Kidney epithelial cell (primary cell): ENCODE results near the gene LHFPL3. TPM values are rescaled to one million over a fixed set of nuclear protein-coding genes. Genes with fewer than 3 reads are reported as not detected.
"Not testable (repeated sequence)": the region's sequence is repeated elsewhere in the genome, so short reads cannot be mapped to it uniquely, and the experiment has no call there.

Experiments
- DNase-seq: peaks from one replicate; pipeline ENCODE4 v3.0.0-alpha.2; 2010; ENCODE audit warnings: low read depth
- H3K27me3 ChIP-seq: 2 replicates; pipeline ENCODE4 v1.6.0; 2011; ENCODE audit warnings: low read length; ENCODE audit not compliant: control insufficient read depth, insufficient read depth
- H3K36me3 ChIP-seq: 2 replicates; pipeline ENCODE4 v1.5.1; 2011; ENCODE audit warnings: low read length; ENCODE audit not compliant: control insufficient read depth, insufficient read depth
- H3K4me3 ChIP-seq: 2 replicates; pipeline ENCODE4 v1.5.1; 2011; ENCODE audit warnings: low read depth, mild to moderate bottlenecking, control low read depth, low read length
- total RNA-seq: library from RNA; depleted of rRNA; stranded (reverse); fragments of >200 nt; gene quantifications from 2 replicates; pipeline ENCODE4 v1.2.3, GENCODE V29; 2015
- TF ChIP-seq, protein P1 (sequence below): IDR thresholded peaks from 2 replicates; pipeline ENCODE4 v1.5.1; 2011; ENCODE audit warnings: mild to moderate bottlenecking, moderate library complexity, low read length, control low read depth, inconsistent platforms; ENCODE audit not compliant: insufficient read depth, poor library complexity, severe bottlenecking

The LHFPL3 gene
- total RNA-seq, 1 donor from 2014 or later: not detected

DNA sequence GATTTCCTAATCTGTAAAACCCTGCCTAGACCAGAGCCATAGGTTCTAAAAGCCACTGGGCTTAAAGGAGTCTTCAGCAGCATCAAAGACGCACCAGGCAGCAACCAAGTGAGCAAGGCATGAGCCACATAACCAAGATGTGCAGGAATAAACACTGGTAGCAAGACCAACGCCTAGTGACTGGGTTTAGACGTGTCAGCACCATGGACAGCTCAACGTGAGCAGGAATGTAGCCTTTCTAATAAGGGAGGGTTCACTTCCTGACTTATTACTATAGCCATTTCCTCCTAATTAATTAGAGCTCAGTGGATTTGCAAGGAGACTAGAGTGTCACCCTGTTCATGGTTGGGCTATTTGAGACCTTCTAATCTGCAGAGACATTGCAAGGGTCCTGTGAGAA lies 223.7 kb downstream of the LHFPL3 start:
- no peak overlapping the region for H3K4me3 ChIP-seq
- TF ChIP-seq, protein P1, sequence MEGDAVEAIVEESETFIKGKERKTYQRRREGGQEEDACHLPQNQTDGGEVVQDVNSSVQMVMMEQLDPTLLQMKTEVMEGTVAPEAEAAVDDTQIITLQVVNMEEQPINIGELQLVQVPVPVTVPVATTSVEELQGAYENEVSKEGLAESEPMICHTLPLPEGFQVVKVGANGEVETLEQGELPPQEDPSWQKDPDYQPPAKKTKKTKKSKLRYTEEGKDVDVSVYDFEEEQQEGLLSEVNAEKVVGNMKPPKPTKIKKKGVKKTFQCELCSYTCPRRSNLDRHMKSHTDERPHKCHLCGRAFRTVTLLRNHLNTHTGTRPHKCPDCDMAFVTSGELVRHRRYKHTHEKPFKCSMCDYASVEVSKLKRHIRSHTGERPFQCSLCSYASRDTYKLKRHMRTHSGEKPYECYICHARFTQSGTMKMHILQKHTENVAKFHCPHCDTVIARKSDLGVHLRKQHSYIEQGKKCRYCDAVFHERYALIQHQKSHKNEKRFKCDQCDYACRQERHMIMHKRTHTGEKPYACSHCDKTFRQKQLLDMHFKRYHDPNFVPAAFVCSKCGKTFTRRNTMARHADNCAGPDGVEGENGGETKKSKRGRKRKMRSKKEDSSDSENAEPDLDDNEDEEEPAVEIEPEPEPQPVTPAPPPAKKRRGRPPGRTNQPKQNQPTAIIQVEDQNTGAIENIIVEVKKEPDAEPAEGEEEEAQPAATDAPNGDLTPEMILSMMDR: no peak
- DNase-seq: peak; percentile 9
- H3K36me3 ChIP-seq: no peaks in the 10 kb centered on the region
- no peaks in the 10 kb centered on the region for H3K27me3 ChIP-seq

GRCh38 chr7:104553074-104553473 lies 224.7 kb downstream of the LHFPL3 start:
- H3K36me3 ChIP-seq: no peaks in the 10 kb centered on the region
- TF ChIP-seq, protein P1: no peak
- DNase-seq: no peak
- no peaks in the 10 kb centered on the region for H3K27me3 ChIP-seq
- H3K4me3 ChIP-seq: no peak overlapping the region

DNA sequence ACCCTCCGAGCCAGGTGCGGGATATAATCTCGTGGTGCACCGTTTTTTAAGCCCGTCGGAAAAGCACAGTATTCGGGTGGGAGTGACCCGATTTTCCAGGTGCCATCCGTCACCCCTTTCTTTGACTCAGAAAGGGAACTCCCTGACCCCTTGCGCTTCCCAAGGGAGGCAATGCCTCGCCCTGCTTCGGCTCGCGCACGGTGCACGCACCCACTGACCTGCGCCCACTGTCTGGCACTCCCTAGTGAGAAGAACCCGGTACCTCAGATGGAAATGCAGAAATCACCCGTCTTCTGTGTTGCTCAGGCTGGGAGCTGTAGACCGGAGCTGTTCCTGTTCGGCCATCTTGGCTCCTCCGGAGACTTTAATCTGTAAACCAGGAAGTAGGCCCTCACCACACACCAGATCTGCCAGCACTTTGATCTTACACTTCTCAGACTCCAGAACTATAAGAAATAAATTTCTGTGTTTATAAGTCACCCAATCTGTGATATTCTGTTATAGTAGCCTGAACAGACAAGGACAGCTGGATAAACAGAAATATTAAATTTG lies 235.0 kb downstream of the LHFPL3 start:
- not testable (repeated sequence) for H3K36me3 ChIP-seq, H3K27me3 ChIP-seq, H3K4me3 ChIP-seq, DNase-seq

- Histone ChIP-seq H3K36me3 (no peaks in the 10 kb centered on the region), H3K27me3 (no peaks in the 10 kb centered on the region), H3K4me3 (no peak overlapping the region)
- TF ChIP-seq, protein P1: no peak
- no peak for DNase-seq
These were observed 241.3 kb downstream of the LHFPL3 start for GRCh38 chr7:104569751-104570150.

GRCh38 chr7:104572554-104572953 lies 244.2 kb downstream of the LHFPL3 start:
- TF ChIP-seq, protein P1: no peak
- Histone ChIP-seq H3K4me3 (no peak overlapping the region), H3K27me3 (no peaks in the 10 kb centered on the region), H3K36me3 (no peaks in the 10 kb centered on the region)
- DNase-seq: no peak

DNA sequence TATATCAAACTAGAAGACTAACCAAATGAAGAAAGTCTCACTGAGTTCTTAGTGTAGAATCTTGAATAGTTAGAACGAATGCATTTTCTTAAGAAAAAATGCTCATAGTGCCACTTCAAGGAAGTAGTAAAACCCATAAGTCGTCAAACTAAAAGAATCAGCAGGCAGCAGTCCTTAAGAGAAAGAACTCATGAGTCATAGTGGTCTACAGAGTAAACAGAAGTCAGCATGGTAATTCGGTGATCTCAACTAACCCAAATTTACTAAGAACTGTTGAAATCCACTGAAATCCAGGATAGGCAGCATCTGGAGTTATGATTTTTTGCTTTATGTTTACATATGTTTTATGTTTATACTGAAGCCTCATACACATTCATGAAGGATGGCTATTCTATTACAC lies 256.2 kb downstream of the LHFPL3 start:
- DNase-seq: no peak
- no peaks in the 10 kb centered on the region for H3K27me3 ChIP-seq
- H3K36me3 ChIP-seq: no peaks in the 10 kb centered on the region
- TF ChIP-seq, protein P1: no peak
- no peak overlapping the region for H3K4me3 ChIP-seq

DNA sequence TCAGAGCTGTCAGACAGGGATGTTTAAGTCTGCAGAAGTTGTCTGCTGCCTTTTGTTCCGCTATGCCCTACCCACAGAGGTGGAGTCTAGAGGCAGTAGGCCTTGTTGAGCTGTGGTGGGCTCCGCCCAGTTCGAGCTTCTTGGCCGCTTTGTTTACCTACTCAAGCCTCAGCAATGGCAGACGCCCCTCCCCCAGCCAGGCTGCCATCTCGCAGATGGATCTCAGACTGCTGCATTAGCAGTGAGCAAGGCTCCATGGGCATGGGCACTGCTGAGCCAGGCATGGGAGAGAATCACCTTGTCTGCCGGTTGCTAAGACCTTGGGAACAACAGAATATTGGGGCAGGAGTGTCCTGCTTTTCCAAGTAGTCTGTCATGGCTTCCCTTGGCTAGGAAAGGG lies 267.2 kb downstream of the LHFPL3 start:
- H3K27me3 ChIP-seq, H3K36me3 ChIP-seq, DNase-seq, H3K4me3 ChIP-seq: not testable (repeated sequence)
